Dendritic cell treated with granulocyte-macrophage colony-stimulating factor and Interleukin-4, amounts not matched to agents 40 ng/mL and 50 ng/mL, for 4 days (primary cell): ENCODE results near the gene GALNT7.
"Not testable (repeated sequence)": the region's sequence is repeated elsewhere in the genome, so short reads cannot be mapped to it uniquely, and the experiment has no call there.

ENCODE experiments used
- H3K27ac Mint-ChIP-seq: one replicate; pipeline ENCODE4 v1.8.0; 2022; ENCODE audit warnings: mild to moderate bottlenecking, mixed read lengths
- H3K27me3 Mint-ChIP-seq: one replicate; pipeline ENCODE4 v1.8.0; 2022; ENCODE audit warnings: mild to moderate bottlenecking, mixed read lengths
- H3K36me3 Mint-ChIP-seq: one replicate; pipeline ENCODE4 v1.8.0; 2022; ENCODE audit warnings: low read depth, mixed read lengths
- H3K4me1 Mint-ChIP-seq: one replicate; pipeline ENCODE4 v1.8.0; 2022; ENCODE audit warnings: low read depth, mixed read lengths
- H3K4me3 Mint-ChIP-seq: one replicate; pipeline ENCODE4 v1.8.0; 2022; ENCODE audit warnings: mild to moderate bottlenecking, moderate library complexity, mixed read lengths
- H3K9me3 Mint-ChIP-seq: one replicate; pipeline ENCODE4 v1.8.0; 2022; ENCODE audit warnings: mixed read lengths
- intact Hi-C: fragments of 100-400 bp; cut with micrococcal nuclease; formaldehyde crosslinking; loops from one replicate; pipeline ENCODE4 v1.15.0; 2022

The GALNT7 gene, protein sequence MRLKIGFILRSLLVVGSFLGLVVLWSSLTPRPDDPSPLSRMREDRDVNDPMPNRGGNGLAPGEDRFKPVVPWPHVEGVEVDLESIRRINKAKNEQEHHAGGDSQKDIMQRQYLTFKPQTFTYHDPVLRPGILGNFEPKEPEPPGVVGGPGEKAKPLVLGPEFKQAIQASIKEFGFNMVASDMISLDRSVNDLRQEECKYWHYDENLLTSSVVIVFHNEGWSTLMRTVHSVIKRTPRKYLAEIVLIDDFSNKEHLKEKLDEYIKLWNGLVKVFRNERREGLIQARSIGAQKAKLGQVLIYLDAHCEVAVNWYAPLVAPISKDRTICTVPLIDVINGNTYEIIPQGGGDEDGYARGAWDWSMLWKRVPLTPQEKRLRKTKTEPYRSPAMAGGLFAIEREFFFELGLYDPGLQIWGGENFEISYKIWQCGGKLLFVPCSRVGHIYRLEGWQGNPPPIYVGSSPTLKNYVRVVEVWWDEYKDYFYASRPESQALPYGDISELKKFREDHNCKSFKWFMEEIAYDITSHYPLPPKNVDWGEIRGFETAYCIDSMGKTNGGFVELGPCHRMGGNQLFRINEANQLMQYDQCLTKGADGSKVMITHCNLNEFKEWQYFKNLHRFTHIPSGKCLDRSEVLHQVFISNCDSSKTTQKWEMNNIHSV

DNA sequence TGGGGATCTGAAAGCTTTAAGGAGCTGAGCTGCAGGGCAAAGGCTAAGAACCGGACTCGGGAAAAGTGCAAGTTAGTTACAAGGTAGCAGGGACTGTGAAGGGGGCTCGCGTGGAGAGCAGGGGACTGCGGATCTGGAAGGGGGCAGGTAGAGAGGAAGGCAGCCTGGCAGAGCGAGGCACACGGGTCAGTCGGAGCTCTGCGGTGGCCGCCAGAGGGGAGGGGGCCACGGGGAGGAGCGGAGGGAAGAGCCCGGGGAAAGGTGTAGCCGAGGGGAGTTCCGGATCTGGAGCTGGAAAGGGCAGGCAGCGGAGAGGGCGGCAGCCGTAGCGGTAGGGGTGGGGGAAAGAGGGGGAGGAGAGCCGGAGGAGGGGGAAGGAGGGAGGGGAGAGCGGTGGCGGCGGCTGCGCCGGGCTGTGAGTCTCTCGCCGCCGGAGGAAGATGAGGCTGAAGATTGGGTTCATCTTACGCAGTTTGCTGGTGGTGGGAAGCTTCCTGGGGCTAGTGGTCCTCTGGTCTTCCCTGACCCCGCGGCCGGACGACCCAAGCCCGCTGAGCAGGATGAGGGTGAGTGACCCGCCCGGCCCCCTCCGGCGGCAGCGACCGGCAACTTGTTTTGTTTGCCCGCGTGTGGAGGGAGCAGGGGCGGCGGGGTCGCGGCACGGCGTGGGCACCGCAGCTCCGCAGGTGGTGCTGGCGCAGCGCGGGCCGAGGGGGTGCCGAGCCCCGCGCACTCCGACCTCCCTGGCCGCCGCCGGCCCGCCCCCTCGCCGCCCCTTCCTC, at the start of gene GALNT7:
Gene GALNT7, plus strand, starts transcription at position 416 of the 782 bp plus-strand sequence. Its CDS starts 25 bp downstream, at position 441.
- Mint-ChIP-seq H3K27me3 (no peaks in the 10 kb centered on the region), H3K4me1 (peaks cover 46% of the 10 kb centered on the region), H3K9me3 (no peaks in the 10 kb centered on the region), H3K36me3 (peaks cover 24% of the 10 kb centered on the region), H3K27ac (peak within 1 kb of the TSS; percentile 87), H3K4me3 (peak within 1 kb of the TSS; percentile 90)
- intact Hi-C loops, result loop anchor here (10.0 kb wide), 1 partner anchor 336 kb away; no protein-coding TSS in a partner anchor

DNA sequence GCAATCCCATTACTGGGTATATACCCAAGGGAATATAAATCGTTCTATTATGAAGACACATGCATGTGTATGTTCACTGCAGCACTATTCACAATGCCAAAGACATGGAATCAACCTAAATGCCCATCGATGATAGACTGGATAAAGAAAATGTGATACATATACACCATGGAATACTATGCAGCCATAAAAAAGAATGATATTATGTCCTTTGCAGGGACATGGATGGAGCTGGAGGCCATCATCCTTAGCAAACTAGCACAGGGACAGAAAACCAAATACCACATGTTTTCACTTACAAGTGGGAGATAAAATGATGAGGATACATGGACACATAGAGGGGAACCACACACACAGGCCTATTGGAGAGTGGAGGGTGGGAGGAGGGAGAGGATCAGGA, 49.8 kb upstream of the GALNT7 start:
- H3K4me1 Mint-ChIP-seq, intact Hi-C loops, H3K27me3 Mint-ChIP-seq, H3K27ac Mint-ChIP-seq, H3K36me3 Mint-ChIP-seq, H3K4me3 Mint-ChIP-seq: not testable (repeated sequence)
- H3K9me3 Mint-ChIP-seq, result peaks cover 13% of the 10 kb centered on the region

DNA sequence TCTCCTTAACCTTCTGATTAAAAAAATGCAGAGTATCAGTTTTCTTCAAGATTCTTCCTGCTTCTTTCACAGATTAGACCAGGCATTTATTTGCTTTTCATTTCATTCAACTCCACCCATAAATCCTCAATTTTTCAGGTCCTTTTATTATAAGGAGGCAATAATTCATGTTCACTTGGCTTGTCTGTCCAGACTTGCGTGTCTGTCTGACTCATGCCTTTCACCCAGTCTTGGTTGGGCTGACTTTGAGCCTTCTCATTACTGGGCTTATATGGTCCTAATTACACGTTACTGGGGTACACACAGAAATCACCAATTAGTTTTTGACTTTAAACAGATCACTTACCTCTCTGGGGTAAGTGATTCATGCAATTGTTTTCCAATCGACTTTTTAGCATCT, 48.8 kb upstream of the GALNT7 start:
- H3K36me3 Mint-ChIP-seq, result no peaks in the 10 kb centered on the region
- H3K4me1 Mint-ChIP-seq, result peaks cover 8% of the 10 kb centered on the region
- intact Hi-C loops, result no loop called here
- H3K27ac Mint-ChIP-seq, result no peak overlapping the region
- no peak overlapping the region for H3K4me3 Mint-ChIP-seq
- peaks cover 13% of the 10 kb centered on the region for H3K9me3 Mint-ChIP-seq
- H3K27me3 Mint-ChIP-seq, result no peaks in the 10 kb centered on the region

DNA sequence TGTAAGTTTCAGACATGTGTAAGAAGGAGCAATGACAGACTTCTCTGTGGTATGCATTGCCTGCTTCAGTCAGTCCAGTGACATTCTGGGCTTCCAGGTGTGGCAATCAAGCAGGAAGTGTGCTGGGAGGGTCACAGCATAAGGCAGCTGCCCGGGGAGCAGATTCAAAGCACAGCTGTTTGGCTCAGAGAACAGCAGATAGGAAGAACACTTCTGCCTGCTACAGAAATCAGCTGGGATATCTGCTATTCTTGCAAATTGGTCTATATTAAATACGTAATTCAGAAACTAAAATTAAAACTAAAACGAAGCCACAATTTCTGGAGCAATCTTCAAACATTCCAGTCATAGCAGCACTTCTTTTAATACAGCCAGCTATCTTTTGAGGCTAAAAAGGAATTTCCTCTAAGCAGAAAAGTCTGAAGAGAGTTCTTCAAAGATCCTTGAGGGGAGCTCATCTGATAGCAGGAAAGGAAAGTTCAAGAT, 47.5 kb upstream of the GALNT7 start:
- intact Hi-C loops, result no loop called here
- Mint-ChIP-seq H3K36me3 (no peaks in the 10 kb centered on the region), H3K27ac (no peak overlapping the region), H3K27me3 (no peaks in the 10 kb centered on the region), H3K9me3 (peaks cover 13% of the 10 kb centered on the region), H3K4me3 (no peak overlapping the region), H3K4me1 (peaks cover 8% of the 10 kb centered on the region)

DNA sequence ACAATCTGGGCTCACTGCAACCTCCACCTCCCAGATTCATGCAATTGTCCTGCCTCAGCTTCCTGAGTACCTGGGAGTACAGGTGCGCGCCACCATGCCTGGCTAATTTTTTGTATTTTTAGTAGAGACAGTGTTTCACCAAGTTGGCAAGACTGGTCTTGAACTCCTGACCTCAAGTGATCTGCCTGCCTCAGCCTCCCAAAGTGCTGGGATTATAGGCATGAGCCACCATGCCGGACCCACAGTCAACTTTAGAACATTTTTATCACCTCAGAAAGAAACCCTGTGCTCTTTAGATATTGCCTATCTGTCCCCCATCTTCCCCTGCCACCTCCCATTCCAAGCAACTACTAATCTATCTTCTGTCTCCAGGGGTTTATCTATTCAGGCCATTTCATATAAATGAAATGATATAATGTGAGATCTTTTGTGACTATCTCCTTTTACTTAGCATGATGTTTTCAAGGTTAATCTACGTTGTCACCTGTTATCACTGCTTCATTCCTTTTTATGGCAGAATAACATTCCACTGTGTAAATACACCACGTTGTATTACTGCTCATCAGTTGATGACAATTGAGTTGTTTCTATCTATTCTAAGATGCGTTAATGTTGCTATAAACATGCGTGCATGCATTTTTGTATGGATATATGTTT, 44.3 kb upstream of the GALNT7 start:
- H3K4me1 Mint-ChIP-seq, result peaks cover 18% of the 10 kb centered on the region
- H3K4me3 Mint-ChIP-seq, result no peak overlapping the region
- H3K36me3 Mint-ChIP-seq, result no peaks in the 10 kb centered on the region
- no peaks in the 10 kb centered on the region for H3K27me3 Mint-ChIP-seq
- H3K9me3 Mint-ChIP-seq, result no peaks in the 10 kb centered on the region
- intact Hi-C loops, result no loop called here
- H3K27ac Mint-ChIP-seq, result no peak overlapping the region

DNA sequence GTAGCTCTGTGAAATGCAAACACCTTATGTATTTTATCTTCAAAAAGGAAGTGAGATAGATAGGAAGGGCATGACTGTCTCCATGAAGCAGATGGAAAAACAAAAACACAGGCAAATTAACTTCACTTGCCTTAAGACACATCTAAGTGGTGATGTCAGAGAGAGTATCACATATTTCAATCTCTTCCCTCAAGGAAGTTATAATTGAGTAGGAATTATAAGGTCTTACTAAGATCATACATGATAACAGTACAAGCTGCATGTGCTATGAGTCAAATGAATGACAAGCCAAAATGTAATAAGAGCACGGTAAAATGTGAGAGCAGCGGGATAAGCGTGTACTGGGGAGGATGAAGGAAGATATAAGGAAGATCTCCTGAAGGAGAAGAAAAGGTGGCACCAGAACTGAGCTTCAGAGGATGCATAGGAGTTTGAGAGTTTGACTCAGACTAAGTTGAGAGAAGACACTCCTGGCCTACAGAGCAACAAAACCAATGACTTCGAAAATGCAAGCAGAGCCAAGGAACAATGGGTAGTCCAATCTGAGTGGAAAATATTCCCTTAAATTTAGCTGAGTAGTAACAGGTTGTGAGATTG, 43.3 kb upstream of the GALNT7 start:
- H3K36me3 Mint-ChIP-seq, result no peaks in the 10 kb centered on the region
- H3K4me3 Mint-ChIP-seq, result no peak overlapping the region
- H3K27ac Mint-ChIP-seq, result no peak overlapping the region
- H3K27me3 Mint-ChIP-seq, result no peaks in the 10 kb centered on the region
- intact Hi-C loops, result no loop called here
- no peaks in the 10 kb centered on the region for H3K9me3 Mint-ChIP-seq
- H3K4me1 Mint-ChIP-seq, result peaks cover 18% of the 10 kb centered on the region

DNA sequence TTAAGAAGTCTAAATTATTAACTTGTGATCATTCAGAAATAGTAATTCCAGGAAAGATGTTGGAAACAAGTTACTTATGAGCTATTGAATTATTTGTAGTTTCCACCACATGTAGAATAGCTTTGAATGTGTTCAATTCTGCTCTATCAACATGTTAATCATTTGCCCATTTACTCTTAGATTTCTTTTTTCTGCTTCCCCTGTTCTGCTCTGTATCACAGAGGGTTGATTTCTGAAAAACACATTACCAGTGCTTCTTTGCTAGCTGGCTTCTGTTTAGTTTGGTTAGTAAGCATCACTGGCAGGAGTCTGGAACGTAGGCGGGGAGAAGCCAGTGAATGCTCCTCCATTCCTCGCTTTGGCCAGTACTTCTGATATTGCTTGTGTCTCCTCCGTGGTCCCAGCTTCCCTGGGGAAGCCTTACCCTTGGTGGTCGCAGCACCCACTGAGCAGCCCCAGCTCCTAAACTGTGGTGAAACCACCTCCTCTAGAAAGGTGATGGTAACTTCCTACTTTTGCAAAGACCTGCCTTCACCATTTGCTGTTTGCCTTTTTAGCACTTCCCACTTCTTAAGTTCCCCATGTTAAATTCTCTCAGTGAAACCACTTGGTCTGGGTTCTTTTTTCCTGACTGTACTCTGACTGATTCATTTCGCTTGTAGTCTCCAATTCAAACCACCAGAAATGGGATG, 40.3 kb upstream of the GALNT7 start:
- Mint-ChIP-seq H3K4me3 (no peak overlapping the region), H3K4me1 (peaks cover 11% of the 10 kb centered on the region), H3K36me3 (no peaks in the 10 kb centered on the region), H3K9me3 (no peaks in the 10 kb centered on the region), H3K27me3 (no peaks in the 10 kb centered on the region), H3K27ac (no peak overlapping the region)
- intact Hi-C loops, result no loop called here

DNA sequence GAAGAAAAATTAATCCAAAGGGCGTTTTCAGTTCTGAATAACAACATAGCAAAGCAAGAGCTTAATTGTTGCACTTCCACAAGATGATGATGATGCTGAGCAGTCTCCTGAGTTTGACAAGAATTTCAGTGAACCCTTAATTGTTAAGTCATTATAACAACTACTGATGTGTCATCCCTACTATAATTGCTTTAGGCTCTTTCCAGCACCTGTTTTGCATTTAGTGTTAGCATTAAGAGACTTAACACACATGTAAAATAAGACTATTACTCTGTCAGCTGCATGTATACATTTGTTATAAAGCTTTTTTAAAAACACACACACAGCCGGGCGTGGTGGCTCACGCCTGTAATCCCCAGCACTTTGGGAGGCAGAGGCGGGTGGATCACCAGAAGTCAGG, 37.9 kb upstream of the GALNT7 start:
- Mint-ChIP-seq H3K27me3 (no peaks in the 10 kb centered on the region), H3K9me3 (no peaks in the 10 kb centered on the region), H3K27ac (no peak overlapping the region), H3K36me3 (no peaks in the 10 kb centered on the region), H3K4me3 (no peak overlapping the region), H3K4me1 (peaks cover 11% of the 10 kb centered on the region)
- intact Hi-C loops, result no loop called here

DNA sequence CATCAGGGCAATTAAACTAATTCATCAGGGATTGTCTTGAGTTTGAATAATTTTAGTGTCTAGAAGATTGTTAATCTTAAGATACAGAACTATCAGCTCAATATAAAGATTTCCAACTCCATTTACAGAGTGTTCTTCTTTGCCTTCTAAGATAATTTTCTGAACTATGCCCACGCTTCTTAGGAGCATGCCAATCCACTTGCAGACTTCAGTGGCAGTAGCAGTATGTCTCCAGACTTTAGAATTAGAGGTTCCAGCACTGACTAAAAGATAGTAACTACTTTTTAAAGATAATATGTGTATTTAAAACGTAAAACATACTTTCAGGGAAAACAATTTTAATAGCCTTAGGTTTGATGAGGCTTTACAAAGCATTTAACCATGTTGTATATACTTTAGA, 34.2 kb upstream of the GALNT7 start:
- intact Hi-C loops, result no loop called here
- Mint-ChIP-seq H3K4me3 (no peak overlapping the region), H3K9me3 (no peaks in the 10 kb centered on the region), H3K27me3 (no peaks in the 10 kb centered on the region), H3K27ac (no peak overlapping the region), H3K4me1 (no peaks in the 10 kb centered on the region), H3K36me3 (no peaks in the 10 kb centered on the region)

DNA sequence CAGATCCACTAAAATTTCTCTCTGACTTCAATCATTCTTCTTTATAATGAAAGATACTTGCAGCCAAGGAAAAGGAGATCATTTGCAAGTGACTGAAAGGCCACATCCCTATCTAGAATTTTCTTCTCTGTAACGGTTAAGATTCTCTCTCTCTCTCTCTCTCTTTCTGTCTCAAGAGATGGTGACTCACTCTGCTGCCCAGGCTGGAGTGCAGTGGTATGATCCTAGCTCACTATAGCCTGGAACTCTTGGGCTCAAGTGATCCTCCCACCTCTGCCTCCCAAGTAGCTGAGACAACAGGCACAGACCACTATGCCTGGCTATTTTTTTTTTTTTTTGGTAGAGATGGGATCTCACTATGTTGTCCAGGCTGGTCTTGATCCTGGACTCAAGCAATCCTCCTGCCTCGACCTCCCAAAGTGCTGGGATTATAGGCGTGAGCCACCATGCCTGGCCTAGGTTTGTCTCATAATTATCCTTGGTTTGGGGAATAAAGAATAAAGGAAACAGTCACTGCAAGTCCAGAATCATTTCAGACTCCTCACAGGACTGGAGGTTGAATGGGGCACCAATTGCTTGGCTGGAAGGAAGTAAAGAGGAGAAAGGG, 33.3 kb upstream of the GALNT7 start:
- intact Hi-C loops, result no loop called here
- Mint-ChIP-seq H3K4me3 (no peak overlapping the region), H3K27me3 (no peaks in the 10 kb centered on the region), H3K4me1 (no peaks in the 10 kb centered on the region), H3K9me3 (no peaks in the 10 kb centered on the region), H3K36me3 (no peaks in the 10 kb centered on the region), H3K27ac (no peak overlapping the region)

DNA sequence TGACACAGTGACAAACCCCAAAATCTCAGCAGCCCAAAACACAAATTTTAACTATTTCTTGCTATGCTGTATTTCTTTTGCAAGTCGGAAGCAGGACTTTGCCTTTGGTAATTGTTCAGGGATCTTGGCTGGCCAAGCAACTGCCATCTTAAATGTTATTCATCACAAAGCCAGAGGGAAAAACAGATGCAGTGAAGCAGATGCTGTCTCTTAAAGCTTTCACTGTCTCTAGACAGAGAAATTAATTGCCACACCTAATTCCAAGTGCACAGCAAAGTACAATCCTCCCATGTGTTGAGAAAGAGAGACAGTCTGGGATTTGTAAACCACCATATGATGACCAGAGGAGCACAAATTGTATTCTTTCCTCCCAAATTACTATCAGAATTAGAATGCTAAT, 30.0 kb upstream of the GALNT7 start:
- H3K27ac Mint-ChIP-seq, result no peak overlapping the region
- H3K36me3 Mint-ChIP-seq, result no peaks in the 10 kb centered on the region
- peaks cover 9% of the 10 kb centered on the region for H3K9me3 Mint-ChIP-seq
- H3K4me1 Mint-ChIP-seq, result no peaks in the 10 kb centered on the region
- intact Hi-C loops, result no loop called here
- H3K4me3 Mint-ChIP-seq, result no peak overlapping the region
- no peaks in the 10 kb centered on the region for H3K27me3 Mint-ChIP-seq

DNA sequence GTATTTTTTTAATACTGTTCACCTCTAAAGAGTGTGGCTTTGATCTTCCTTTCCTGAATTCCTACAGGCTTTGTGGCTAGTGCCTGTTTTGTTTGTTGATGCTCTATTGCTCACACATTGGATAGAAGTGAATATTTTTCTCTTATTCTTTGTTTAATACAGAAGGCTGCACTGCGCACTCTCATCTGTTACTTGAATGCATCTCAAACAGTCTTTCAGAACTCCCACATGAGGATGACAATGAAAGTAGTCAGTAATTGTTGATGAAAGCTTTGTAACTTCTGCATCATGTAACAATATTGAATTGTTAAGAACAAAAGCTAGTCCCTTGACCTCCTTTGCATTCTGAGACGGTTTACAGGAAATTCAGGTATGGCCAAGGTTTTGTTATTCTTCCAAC, 29.1 kb upstream of the GALNT7 start:
- no peaks in the 10 kb centered on the region for H3K4me1 Mint-ChIP-seq
- intact Hi-C loops, result no loop called here
- peaks cover 9% of the 10 kb centered on the region for H3K9me3 Mint-ChIP-seq
- H3K27ac Mint-ChIP-seq, result no peak overlapping the region
- no peak overlapping the region for H3K4me3 Mint-ChIP-seq
- no peaks in the 10 kb centered on the region for H3K36me3 Mint-ChIP-seq
- H3K27me3 Mint-ChIP-seq, result no peaks in the 10 kb centered on the region

DNA sequence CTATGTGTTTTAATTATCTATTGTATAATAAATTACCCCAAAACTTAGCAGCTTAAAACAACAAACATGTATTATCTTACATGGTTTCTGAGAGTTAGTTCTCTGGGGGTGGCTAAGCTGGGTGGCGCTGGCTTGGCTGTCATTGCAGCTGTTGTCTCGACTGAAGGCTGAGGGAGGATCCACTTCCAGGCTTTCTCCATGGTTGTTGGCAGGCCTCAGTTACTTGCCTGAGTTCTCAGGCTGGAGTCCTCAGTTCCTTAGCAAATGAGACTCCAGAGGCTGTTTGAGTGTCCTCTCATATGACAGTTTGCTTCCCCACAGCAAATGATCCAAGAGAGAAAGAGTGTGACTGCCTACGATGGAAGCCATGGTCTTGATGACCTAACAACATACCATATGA, 23.5 kb upstream of the GALNT7 start:
- intact Hi-C loops, result no loop called here
- Mint-ChIP-seq H3K4me1 (no peaks in the 10 kb centered on the region), H3K9me3 (peaks cover 9% of the 10 kb centered on the region), H3K4me3 (no peak overlapping the region), H3K27me3 (no peaks in the 10 kb centered on the region), H3K36me3 (no peaks in the 10 kb centered on the region), H3K27ac (no peak overlapping the region)
